Measurements from ENCODE around the gene MCU. TPM values are rescaled to one million over a fixed set of nuclear protein-coding genes. Genes with fewer than 3 reads are reported as not detected.

MCU gene
- total RNA-seq, 6 experiments from 2014 or later: 6.2 to 14.6 (median 10.4) TPM

DNA sequence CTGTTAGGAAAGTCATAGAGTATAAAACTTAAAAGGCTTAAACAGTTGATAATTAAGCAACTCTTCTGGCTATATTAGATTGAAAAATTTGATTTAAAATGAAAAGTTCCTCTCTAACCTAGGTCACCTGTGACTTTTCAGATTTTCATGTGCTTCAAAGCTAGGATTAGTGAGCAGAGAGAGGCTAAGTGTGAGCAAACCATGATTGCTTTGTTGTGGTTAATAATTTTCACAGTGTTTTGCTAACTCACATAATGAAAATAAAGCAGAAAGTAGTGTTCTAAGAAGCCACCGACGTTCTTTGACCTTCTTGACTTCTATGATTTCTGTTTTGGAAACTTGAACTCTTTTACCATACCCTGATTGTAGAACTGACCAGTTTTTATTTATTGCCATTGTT, 126.1 kb downstream of the MCU start:
- intact Hi-C loops (cut with DNase I): no loop called here
- TF ChIP-seq POLR2A (IDR thresholded peaks at IDR 0.05): no peak
- TF ChIP-seq, protein P1, sequence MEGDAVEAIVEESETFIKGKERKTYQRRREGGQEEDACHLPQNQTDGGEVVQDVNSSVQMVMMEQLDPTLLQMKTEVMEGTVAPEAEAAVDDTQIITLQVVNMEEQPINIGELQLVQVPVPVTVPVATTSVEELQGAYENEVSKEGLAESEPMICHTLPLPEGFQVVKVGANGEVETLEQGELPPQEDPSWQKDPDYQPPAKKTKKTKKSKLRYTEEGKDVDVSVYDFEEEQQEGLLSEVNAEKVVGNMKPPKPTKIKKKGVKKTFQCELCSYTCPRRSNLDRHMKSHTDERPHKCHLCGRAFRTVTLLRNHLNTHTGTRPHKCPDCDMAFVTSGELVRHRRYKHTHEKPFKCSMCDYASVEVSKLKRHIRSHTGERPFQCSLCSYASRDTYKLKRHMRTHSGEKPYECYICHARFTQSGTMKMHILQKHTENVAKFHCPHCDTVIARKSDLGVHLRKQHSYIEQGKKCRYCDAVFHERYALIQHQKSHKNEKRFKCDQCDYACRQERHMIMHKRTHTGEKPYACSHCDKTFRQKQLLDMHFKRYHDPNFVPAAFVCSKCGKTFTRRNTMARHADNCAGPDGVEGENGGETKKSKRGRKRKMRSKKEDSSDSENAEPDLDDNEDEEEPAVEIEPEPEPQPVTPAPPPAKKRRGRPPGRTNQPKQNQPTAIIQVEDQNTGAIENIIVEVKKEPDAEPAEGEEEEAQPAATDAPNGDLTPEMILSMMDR (IDR thresholded peaks at IDR 0.05): no peak
- H3K4me1 ChIP-seq: peaks cover 0 to 9% (median 0%) of the 10 kb centered on the region in 4 donors
- H3K9me3 ChIP-seq: no peaks in the 10 kb centered on the region
- DNase-seq (no peak), ATAC-seq (no peak)
- no peaks in the 10 kb centered on the region for H3K36me3 ChIP-seq
- H3K27ac ChIP-seq: no peak overlapping the region
- H3K4me3 ChIP-seq: no peak overlapping the region
- H3K27me3 ChIP-seq: no peaks in the 10 kb centered on the region
- WGBS (ENCODE audit: insufficient coverage, low coverage, low lambda C conversion rate, missing lambda C conversion rate): 27% methylated on average over 2 of the region's 2 CpGs

DNA sequence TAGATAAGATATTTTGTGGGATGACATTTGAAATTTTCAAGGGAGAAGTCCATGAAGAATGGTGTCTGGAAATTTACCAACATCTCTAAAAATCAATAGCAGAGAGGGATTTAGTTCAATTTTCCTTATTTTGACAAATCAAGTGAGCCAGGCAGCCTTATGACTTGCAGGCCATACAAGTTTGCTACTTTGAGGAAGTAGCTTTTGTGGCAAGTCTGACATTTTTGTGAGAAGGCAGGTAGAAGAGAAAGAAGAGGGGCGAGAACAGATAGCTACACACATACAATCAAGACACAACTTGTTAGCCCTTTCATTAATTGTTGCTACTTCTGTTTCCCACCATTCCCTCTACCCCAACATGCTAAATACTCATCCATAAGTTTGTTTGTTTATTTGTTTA, 127.1 kb downstream of the MCU start:
- DNase-seq (no peak), ATAC-seq (no peak)
- no peak overlapping the region for H3K27ac ChIP-seq
- H3K4me3 ChIP-seq: no peak overlapping the region
- H3K4me1 ChIP-seq: peaks cover 0 to 9% (median 0%) of the 10 kb centered on the region in 4 donors
- no peaks in the 10 kb centered on the region for H3K9me3 ChIP-seq
- intact Hi-C loops (cut with DNase I): no loop called here
- H3K36me3 ChIP-seq: no peaks in the 10 kb centered on the region
- TF ChIP-seq, protein P1 (IDR thresholded peaks at IDR 0.05): no peak
- no peak for TF ChIP-seq POLR2A (IDR thresholded peaks at IDR 0.05)
- H3K27me3 ChIP-seq: no peaks in the 10 kb centered on the region
- WGBS (ENCODE audit: insufficient coverage, low coverage, low lambda C conversion rate, missing lambda C conversion rate): 89% methylated on average over 1 of the region's 1 CpG

DNA sequence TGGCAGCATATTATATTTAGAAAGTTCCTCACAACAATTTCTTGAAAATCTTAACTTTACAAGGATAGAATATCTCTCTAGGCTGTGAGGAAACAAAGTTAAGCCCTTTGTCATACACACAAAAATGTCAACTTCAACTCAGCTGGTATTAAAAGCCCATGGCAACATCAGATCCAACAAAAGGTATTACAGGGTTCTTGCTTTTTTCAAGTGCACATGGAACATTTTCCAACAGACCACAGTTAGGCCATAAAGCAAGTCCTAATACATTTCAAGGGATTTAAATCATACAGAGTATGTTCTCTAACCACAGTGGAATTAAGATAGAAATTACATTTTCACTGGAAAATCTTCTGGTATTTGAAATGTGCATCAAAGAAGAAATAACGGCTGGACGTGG, 129.7 kb downstream of the MCU start:
- no peaks in the 10 kb centered on the region for H3K36me3 ChIP-seq
- no peak for DNase-seq
- no peak overlapping the region for H3K27ac ChIP-seq
- WGBS (ENCODE audit: insufficient coverage, low coverage, low lambda C conversion rate, missing lambda C conversion rate): 100% methylated on average over 2 of the region's 2 CpGs
- H3K4me1 ChIP-seq: peaks cover 0 to 9% (median 0%) of the 10 kb centered on the region in 4 donors
- intact Hi-C loops (cut with DNase I): no loop called here
- H3K27me3 ChIP-seq: no peaks in the 10 kb centered on the region
- no peaks in the 10 kb centered on the region for H3K9me3 ChIP-seq
- no peak for ATAC-seq
- TF ChIP-seq POLR2A (IDR thresholded peaks at IDR 0.05): no peak
- TF ChIP-seq, protein P1 (IDR thresholded peaks at IDR 0.05): no peak
- no peak overlapping the region for H3K4me3 ChIP-seq

DNA sequence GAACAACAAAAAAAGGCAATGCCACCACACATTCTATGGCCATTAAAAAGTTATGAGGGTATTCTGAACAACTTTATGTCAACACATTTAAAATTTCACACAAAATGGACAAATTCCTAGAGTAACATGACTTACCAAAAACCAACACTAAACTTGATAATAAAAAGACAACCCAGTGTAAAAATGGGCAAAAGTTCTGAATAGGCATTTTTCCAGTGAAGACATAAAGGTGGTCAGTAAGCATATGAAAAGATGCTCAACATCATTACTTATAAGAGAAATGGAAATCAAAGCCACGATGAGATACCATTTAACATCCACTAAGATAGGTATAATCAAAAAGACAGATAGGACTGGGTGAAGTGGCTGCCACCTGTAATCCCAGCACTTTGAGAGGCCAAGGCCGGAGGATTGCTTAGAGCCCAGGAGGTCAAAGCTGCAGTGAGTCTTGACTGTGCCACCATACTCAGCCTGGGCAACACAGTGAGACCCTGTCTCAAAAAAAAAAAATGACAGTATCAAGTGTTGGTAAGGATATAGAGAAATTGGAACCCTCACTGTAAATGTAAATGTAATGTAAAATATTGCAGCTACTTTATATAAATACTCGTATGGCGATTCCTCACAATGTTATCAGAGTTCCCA, 130.5 kb downstream of the MCU start:
- no peaks in the 10 kb centered on the region for H3K36me3 ChIP-seq
- no peak for TF ChIP-seq POLR2A (IDR thresholded peaks at IDR 0.05)
- no peak overlapping the region for H3K27ac ChIP-seq
- no peaks in the 10 kb centered on the region for H3K27me3 ChIP-seq
- no peak for ATAC-seq
- WGBS (ENCODE audit: insufficient coverage, low coverage, low lambda C conversion rate, missing lambda C conversion rate): 100% methylated on average over 4 of the region's 4 CpGs
- no peak overlapping the region for H3K4me3 ChIP-seq
- intact Hi-C loops (cut with DNase I): no loop called here
- no peaks in the 10 kb centered on the region for H3K9me3 ChIP-seq
- no peak for DNase-seq
- H3K4me1 ChIP-seq: peaks cover 0 to 5% (median 0%) of the 10 kb centered on the region in 4 donors

DNA sequence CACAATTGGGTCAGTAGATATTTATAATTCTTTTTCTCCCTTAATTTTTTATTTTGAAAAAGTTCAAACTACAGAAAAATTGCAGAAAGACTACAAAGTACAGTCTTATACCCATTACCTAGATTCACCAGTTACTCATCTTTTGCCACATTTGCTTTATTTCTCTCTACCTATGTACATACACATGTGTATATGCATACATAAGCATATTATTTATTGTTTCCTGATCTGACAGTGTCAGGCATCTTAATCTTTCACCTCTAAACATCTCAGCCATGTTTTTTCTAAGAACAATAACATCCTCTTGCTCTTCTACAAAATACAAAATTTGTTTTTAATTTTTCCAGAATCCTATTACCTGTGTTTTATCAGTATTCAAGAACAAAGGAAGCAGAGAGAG, 133.2 kb downstream of the MCU start:
- TF ChIP-seq POLR2A (IDR thresholded peaks at IDR 0.05): no peak
- TF ChIP-seq, protein P1 (IDR thresholded peaks at IDR 0.05): no peak
- H3K4me3 ChIP-seq: no peak overlapping the region
- H3K36me3 ChIP-seq: no peaks in the 10 kb centered on the region
- H3K4me1 ChIP-seq: no peaks in the 10 kb centered on the region
- no peak for ATAC-seq
- intact Hi-C loops (cut with DNase I): no loop called here
- no peaks in the 10 kb centered on the region for H3K9me3 ChIP-seq
- no peak for DNase-seq
- H3K27ac ChIP-seq: no peak overlapping the region
- no peaks in the 10 kb centered on the region for H3K27me3 ChIP-seq
